ENCODE measurements around the gene RHEBL1. TPM values are rescaled to one million over a fixed set of nuclear protein-coding genes. Genes with fewer than 3 reads are reported as not detected.
A peak's percentile ranks its signal among the peaks of the same experiment; 100 is the strongest.

The RHEBL1 gene
- total RNA-seq, 1 donor from 2014 or later, result 0.48 TPM

DNA sequence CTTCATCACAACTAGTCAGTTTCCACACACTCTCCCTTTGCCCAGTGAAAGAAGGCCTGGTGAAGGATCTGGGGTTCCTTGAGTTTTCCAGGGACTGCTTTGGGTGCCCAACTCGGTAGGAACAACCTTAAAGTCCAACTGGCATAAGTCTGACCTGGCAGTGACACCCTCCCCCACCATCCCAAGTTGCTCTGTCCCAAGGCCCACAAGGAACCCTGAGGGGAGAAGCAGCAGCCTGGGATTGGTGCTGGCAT, 10.8 kb downstream of the RHEBL1 start:
- ATAC-seq (ENCODE audit: poor library complexity) (no peak), DNase-seq (no peak)
- intact Hi-C loops (cut with DNase I), result no loop called here

DNA sequence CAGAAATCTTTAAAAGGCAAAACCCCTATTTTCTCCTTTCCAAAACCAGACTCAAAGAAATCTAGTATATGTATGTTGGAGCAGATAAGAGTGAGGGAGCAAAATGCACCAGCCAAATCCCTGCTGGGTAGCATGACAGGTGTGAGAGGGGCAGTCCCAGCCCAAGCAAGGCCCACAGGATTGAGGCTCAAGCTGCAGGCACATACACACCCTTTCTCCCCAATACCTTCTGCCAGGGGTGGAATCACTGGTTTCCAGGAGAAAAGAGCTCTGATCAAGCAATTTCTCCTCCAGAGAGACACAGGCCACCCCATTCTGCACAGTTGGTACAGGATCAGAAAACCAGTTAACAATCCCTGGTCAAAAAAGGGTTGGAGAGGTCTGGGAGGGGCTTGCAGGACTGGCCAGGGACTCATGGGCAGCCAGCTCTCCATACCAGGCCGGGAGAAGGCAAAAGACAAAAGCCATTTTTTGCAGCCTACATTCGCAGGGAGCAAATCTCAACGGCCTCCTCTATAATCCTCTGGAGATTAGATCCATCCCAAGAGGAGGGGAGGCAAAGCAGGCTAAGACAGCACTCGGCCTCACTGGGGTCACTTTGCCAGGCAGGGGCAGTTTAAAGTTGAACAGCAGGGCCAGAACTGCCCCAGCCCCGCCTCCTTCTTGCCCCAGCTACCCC, 11.3 kb downstream of the RHEBL1 start:
- ATAC-seq (ENCODE audit: poor library complexity) (no peak), DNase-seq (no peak)
- intact Hi-C loops (cut with DNase I), result no loop called here

DNA sequence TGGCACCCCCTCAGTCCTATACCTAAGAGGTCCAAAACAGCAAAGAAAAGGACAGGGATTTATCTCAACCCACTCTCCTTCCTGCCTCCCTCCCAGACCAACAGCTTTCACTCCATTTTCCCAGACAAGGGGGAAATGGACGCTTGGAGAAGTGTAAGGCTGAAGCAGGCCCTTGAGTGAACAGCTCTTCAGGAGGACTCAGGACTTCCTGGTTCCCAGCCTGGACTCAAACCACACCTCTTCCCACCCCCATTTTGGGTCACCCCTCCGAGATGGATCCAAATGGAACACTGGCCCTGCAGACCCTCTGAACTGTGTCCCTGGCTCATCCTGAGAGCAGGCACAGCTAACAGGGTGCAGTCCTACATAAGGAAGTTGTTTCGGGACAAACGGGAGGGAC, 11.9 kb downstream of the RHEBL1 start:
- intact Hi-C loops (cut with DNase I), result no loop called here
- ATAC-seq (ENCODE audit: poor library complexity), result no peak
- no peak for DNase-seq

DNA sequence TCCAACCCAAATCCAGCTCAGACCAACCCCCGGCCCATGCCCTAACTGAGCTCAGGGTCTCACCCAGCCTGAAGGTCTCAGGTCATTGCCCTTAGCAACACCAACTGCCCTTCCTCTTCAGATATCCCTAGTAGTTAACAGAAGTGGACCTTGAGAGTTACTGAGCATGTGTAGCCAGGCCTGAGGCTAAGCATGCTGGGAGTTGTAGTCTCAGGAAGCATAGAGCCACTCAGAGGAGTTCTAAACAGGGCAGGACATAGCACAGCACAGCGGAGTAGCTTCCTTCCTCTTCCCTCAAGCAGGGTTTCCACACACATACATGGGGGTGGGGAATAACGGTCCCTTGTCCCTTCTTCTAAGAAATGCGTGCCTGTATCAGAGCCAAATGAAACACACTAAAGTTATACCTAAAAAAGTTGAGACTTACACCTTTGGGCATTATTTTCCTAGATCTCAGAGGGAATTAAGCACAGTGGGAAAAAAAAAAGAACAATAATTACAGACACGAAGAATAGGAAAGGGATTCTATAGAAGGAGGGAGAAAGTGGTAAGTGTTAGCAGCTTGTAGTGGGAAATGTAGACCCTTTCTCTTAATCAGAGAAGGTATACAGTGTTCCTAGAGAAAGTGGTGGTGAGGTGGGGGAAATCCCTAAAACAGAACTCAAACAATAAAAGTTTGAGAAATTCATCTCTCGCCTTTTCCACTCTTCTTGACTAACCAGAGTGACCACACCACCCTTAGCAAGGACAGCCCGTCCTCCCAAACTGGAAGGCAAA, 13.6 kb downstream of the RHEBL1 start:
- intact Hi-C loops (cut with DNase I), result no loop called here
- ATAC-seq (ENCODE audit: poor library complexity), result peak; percentile 47
- peak; percentile 54 for DNase-seq

DNA sequence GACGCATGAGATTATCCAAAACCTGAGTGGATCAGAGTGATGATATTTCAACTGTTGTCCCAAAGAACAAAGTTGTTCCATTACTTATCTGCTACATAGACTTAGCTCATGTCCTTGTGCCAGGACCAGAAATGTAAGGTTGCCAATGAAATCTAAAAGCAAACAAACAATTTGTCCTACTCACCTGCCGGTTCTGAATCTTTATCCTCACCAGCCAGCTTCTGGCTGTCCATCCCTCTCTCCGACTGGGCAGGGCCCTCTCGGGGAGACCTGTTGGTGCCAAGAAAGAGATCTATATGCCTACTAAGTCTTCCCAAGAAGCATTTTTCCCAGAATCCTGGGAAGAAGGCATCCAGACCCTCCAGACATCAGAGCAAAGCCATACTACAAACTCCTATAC, 14.7 kb downstream of the RHEBL1 start:
- intact Hi-C loops (cut with DNase I), result no loop called here
- ATAC-seq (ENCODE audit: poor library complexity) (no peak), DNase-seq (no peak)

DNA sequence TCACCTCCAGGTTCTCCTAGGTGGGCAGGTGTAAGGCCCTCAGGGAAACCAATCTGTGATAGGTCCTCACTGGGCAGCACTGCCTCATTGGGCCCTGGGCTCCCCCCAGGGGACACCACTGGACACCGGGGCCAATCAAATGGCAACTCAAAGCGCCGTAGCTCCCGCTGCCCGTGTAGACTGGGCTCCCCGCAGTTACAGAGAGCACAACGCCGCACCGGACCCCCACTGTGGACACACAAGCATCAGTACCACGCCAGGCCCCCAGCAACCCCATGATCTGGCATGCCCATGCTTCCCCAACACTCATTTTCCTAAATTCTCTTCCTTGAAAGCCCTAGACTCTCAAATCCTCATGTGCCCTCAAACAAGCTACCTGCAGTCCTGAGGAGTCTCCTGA, 15.3 kb downstream of the RHEBL1 start:
- DNase-seq (peak; percentile 36), ATAC-seq (ENCODE audit: poor library complexity) (no peak)
- intact Hi-C loops (cut with DNase I), result no loop called here

DNA sequence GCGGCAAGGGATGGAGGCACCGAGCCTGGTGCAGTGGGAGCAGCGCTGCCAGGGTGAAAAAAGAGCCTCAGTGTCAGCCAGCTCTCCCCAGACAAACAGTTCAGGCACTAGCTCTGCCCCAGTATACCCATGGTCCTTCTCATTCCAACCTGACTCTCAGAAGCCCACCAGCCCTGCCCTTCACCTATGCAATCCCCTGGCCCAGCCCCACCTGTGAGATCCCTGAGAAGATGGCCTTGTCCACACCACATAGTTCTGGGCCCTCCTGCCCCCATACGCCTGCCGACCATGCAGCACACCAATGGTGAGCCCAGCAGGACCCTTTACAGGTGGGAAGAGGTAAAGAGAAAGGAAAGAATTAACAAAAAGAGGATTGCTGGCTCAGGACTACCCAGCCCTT, 15.7 kb downstream of the RHEBL1 start:
- intact Hi-C loops (cut with DNase I), result no loop called here
- no peak for ATAC-seq (ENCODE audit: poor library complexity)
- no peak for DNase-seq

DNA sequence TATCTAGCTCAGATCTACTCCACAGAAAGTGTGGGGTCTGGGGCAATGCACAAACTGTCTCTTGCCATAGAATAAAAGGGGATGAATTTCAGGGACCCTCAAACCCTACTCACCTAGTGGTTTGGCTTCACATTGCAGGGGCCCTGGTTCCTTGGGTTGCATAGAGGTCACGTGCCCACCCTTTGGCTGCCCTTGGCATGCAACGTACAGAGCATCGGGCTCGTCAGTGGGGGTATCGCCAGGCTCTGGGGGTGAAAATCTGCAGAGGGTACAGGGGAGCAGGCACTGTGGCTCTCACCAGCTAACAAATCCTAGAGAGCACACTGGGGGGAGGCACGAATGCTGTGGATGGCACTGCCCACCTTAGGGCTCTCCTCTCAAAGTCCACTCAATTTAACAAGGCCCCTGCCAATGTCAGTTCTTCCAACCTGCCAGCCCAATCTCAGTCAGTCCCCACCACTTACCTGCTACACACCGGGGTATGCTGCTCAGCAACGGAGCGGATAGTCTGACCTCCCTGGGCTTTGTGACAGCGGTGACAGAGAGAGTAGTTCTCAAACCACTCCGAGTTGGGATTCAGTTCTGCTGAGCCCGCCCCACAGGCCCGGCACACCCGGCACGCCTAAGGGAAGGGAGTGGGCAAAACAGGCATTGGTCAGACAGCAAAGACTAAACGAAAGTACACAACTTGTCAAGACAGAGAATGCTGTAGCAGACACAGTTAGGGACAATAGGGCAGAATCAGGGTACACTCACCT, 17.1 kb downstream of the RHEBL1 start:
- intact Hi-C loops (cut with DNase I), result no loop called here
- no peak for DNase-seq
- ATAC-seq (ENCODE audit: poor library complexity), result no peak

DNA sequence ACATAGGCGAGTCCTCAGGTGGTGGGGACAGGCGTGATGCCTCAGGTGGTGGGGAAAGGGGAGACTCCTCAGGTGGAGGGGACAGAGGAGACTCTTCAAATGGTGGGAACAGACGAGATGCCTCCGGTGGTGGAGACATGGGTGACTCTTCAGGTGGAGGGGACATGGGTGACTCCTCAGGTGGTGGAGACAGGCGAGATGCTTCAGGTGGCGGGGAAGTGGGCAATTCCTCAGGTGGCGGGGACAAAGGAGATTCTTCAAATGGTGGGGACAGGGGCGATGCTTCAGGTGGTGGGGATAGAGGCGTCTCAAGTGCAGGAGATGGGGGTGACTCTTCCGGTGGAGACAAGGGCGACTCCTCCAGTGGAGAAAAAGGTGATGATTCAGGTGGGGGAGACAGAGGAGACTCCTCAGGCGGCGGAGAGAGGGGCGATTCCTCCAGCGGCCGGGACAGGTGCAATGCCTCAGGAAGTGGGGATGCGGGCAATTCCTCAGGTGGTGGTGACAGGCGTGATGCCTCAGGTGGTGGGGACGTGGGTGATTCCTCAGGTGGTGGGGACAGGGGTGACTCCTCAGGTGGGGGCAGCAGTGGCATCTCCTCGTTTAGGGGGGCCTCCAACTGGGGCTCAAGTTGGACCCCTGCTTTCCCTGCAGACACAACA, 17.9 kb downstream of the RHEBL1 start:
- intact Hi-C loops (cut with DNase I), result no loop called here
- peak; percentile 19 for DNase-seq
- ATAC-seq (ENCODE audit: poor library complexity), result no peak

DNA sequence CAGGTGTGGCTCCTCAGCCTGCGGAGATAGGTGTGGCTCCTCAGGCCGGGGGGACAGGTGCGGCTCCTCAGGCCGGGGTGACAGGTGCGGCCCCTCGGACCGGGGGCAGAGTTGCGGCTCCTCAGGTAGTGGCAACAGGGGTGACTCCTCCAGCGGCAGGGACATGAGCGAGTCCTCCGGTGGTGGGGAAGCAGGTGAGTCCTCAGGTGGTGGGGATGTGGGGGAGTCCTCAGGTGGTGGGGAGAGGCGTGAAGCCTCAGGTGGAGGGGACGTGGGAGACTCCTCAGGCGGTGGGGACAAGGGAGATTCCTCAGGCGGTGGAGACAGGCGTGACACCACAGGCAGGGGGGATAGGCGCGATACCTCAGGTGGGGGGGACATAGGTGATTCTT, 18.4 kb downstream of the RHEBL1 start:
- ATAC-seq (ENCODE audit: poor library complexity) (no peak), DNase-seq (peak; percentile 19)
- intact Hi-C loops (cut with DNase I), result no loop called here

DNA sequence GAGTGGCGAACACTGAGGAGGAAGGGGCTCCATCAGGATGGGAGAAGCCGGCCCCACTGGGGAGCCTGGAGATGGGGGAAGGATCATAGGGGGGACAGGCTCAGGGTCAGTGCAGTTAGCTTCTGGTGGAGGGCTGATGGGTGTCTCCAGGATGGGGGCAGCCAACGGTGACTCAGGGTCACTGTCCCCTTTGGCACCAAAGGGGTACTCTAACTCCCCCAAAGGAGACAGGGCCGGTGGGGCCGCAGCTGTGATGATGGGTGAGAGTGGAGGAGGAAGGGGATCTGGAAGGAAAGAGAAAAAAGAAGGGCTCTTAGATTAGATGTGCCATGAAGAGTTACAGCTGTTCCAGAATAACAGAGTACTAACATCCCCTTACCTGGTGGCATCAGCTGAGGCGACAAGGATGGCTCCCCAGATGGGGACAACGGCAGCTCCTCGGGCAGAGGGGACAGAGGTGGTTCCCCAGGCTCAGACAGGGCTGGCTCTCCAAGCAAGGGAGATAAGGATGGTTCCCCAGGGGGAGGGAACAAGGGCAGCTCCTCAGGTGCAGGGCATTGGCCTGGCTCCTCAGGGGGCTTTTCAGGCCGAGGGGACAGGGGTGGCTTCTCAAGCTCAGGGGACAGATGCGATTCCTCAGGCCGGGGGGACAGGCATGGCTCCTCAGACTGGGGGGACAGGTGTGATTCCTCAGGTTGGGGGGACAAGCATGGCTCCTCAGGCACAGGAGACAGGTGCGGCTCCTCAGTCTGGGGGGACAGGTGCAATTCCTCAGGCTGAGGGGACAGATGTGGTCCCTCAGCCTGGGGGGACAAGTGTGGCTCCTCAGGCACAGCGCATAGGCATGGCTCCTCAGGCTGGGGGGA, 19.0 kb downstream of the RHEBL1 start:
- DNase-seq (peak; percentile 23), ATAC-seq (ENCODE audit: poor library complexity) (no peak)
- intact Hi-C loops (cut with DNase I), result no loop called here

DNA sequence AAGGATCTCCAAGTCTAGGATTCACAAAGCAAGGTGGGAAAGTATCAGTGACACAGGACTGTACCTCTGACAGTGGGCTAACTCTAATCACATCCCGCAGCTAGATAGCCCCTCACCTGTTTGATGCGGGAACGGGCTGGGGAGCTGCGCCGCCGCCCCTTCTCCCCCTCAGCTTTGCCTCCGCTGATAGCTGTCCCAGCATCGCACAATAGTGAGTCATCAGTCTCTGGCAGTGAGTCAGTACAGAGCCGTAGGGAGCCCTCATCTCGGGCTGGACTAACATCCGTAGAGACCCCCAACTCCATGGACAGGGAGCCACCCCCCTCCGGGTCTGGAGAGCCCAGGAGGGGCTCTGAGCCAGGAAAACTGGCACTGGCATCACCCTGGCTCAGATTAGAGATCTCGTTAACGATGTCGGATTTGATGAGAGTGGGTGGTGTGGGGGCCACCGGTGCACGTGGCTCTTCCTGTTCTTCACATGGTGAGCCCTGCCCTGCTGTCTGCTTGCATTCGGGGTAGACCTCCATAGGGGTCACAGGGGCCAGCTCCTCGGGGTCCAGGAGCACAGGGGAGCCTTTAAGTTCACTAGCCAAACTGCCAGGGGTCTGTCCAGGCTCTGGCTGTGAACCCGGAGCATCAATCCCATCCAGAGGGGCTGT, 20.1 kb downstream of the RHEBL1 start:
- ATAC-seq (ENCODE audit: poor library complexity), result no peak
- intact Hi-C loops (cut with DNase I), result no loop called here
- DNase-seq, result peak; percentile 20

DNA sequence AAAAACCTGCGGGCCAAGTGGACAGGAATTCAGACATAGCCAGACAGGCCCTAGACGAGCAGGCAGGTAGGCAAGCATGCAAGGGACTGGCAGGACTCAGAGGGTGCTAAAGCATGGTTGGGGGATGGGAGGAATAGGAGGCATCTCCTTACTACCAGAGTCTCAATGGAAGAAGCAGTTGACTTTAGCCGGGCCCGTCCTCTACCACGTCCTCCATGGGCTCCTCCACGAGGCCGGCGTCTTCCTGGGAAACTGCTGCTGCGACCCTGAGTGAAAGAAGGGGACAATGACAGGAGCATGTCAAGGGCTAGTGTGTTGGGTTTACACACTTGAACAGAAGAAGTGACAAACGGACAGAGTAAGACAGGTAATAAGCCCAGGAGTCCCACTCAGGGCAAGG, 20.8 kb downstream of the RHEBL1 start:
- intact Hi-C loops (cut with DNase I), result no loop called here
- ATAC-seq (ENCODE audit: poor library complexity) (no peak), DNase-seq (peak; percentile 10)

DNA sequence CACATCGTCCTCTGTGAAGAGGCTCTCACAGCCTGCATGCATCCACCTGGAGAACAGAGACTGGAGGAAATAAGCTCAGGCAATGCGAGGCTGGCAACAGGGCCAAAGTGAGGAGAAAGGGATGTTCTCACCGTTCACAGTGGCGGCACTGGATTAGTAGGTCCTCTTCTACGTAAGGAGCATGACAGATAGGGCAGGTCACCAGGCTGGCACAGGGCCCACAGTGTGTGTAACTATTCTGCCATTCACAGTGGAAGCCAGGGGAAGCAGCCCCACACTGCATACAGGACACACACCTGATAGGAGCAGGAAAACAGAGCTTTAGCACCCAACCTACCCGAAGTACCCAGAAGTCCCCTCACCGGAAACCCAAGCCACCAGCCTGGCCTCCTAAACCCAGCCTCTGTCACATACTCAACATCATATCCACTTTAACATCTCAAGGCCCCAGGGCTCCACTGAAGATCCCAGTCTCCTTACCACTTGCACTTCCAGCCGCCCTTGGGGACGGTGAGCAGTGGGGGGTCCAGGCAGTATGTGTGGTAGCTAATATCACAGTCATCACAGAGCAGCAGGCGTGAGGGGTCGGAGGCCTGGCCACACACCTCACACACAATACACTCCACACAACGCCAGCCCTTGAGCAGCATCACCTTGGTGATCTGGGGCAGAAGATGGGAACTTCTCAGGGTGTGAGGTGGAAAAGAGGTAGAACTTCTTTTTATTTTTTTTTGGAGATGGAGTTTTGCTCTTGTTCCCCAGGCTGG, 23.5 kb downstream of the RHEBL1 start:
- no peak for ATAC-seq (ENCODE audit: poor library complexity)
- intact Hi-C loops (cut with DNase I), result no loop called here
- peak; percentile 39 for DNase-seq

DNA sequence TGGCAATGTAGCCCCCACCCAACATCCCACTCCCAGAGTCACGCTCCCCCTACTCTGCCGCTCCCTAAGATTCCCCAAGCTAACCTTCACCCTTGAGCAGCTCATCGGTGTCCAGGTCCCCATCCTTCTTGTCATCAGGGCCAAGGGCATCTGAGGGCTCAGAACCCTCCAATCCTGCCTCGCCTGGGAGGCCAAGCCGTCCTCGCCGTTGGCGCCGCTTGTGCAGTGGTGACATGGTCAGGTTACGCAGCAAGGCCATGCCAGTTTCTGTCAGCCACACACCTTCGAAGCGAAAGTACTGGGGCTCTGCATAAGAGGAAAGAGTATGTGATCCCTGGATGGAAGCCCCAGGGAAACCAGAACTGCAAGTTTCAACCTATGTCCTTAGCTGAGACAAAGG, 25.1 kb downstream of the RHEBL1 start:
- intact Hi-C loops (cut with DNase I), result no loop called here
- DNase-seq, result peak; percentile 33
- ATAC-seq (ENCODE audit: poor library complexity), result no peak

DNA sequence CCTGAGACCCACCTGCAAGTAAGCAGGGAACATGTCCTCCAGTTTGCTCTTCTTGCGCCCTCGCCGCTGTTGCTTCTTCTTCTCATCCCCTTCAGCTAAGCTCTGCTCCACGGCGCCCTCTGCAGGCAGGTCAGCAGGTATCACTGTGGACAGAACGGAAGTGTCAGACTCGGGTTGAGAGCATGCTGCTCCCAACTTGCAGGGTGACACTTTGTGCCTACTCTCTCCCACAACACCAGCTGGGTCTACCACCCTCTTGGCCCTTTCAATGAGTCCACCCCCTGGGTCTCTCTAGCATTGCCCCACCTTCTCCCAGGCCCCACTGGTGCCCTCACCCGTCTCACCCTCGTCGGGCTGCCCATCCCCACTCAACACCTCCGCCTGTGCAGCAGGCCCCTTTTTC, 25.9 kb downstream of the RHEBL1 start:
- intact Hi-C loops (cut with DNase I), result no loop called here
- ATAC-seq (ENCODE audit: poor library complexity) (peak; percentile 47), DNase-seq (peak; percentile 80)

DNA sequence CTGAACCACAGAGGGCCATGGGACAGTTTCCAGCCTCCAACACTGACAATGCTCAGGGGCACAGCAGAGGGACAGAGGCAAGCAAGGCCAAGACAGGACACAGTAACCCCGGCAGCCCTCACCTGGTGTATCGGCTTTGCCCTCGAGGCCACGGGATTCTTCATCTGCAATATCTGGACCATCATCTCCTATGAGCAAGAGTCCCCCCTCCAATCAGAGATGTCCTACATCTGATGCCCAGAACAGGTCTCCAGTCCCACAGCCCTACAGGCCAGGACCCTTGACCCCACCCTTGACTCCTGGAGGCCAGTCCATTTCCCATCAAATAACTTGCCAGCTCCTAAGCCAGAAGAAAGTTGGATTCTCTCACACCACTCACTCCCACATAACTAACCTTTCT, 26.5 kb downstream of the RHEBL1 start:
- intact Hi-C loops (cut with DNase I), result no loop called here
- peak; percentile 15 for DNase-seq
- ATAC-seq (ENCODE audit: poor library complexity), result no peak
